GM12891 (cell line): Measurements from ENCODE around the gene SLC22A23.

ENCODE experiments used
- PAX5 ChIP-seq: IDR thresholded peaks from 2 replicates; pipeline ENCODE4 v1.6.1; 2011; ENCODE audit warnings: low read length, moderate library complexity, mild to moderate bottlenecking; ENCODE audit not compliant: insufficient read depth, severe bottlenecking
- POLR2A ChIP-seq: IDR thresholded peaks from 2 replicates; pipeline ENCODE4 v1.6.1; 2011; ENCODE audit warnings: low read depth, low read length, control low read depth
- POLR2AphosphoS5 ChIP-seq: IDR thresholded peaks from 2 replicates; pipeline ENCODE4 v1.6.1; 2011; ENCODE audit warnings: low read depth, low read length, control low read depth
- POU2F2 ChIP-seq: IDR thresholded peaks from 2 replicates; pipeline ENCODE4 v1.6.1; 2011; ENCODE audit warnings: low read depth, mild to moderate bottlenecking, control low read depth, low read length, moderate library complexity
- SPI1 ChIP-seq: IDR thresholded peaks from 2 replicates; pipeline ENCODE4 v1.6.1; 2011; ENCODE audit warnings: low read depth, low read length, control low read depth
- TAF1 ChIP-seq: IDR thresholded peaks from 2 replicates; pipeline ENCODE4 v1.6.1; 2011; ENCODE audit warnings: low read depth, low read length, control low read depth

- TF ChIP-seq POLR2A (no peak), TAF1 (no peak), POLR2AphosphoS5 (no peak), SPI1 (no peak), PAX5 (no peak), POU2F2 (no peak)
These were observed 84.5 kb downstream of the SLC22A23 start for GRCh38 chr6:3372184-3372846.
